GM21390 (cell line): ENCODE results near the gene HTT-AS.
A peak's percentile ranks its signal among the peaks of the same experiment; 100 is the strongest.

ENCODE experiments used
- ATAC-seq: cut with Tn5 transposase; IDR thresholded peaks from one replicate; pipeline ENCODE4 v1.9.1; 2021; ENCODE audit not compliant: unreplicated experiment

HTT-AS gene

GRCh38 chr4:3031357-3032082, 42.8 kb downstream of the HTT-AS start:
- no peak for ATAC-seq

GRCh38 chr4:3030566-3031356, 43.6 kb downstream of the HTT-AS start:
- no peak for ATAC-seq

GRCh38 chr4:3029464-3029863, 44.9 kb downstream of the HTT-AS start:
- no peak for ATAC-seq

- no peak for ATAC-seq
These were observed 47.8 kb downstream of the HTT-AS start for GRCh38 chr4:3026540-3026939.

- ATAC-seq: no peak
These were observed 48.5 kb downstream of the HTT-AS start for GRCh38 chr4:3025881-3026280.

DNA sequence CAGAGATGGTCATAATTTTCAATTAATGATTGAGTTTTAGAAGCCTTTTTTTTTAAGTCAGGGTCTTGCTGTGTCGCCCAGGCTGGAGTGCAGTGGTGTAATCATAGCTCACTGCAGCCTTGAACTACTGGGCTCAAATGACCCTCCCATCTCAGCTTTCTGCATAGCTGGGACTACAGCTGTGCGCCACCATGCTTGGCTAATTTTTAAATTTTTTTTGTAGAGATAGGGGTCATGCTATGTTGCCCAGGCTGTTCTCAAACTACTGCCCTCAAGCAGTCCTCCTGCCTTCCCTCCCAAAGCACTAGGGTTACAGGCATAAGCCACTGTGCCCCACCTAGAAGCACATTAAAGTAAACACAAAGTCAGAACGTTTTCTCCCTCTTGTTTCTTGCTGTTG, 51.7 kb downstream of the HTT-AS start:
- no peak for ATAC-seq

GRCh38 chr4:3022112-3022511, 52.2 kb downstream of the HTT-AS start:
- ATAC-seq: no peak

GRCh38 chr4:3021627-3022026, 52.7 kb downstream of the HTT-AS start:
- no peak for ATAC-seq

DNA sequence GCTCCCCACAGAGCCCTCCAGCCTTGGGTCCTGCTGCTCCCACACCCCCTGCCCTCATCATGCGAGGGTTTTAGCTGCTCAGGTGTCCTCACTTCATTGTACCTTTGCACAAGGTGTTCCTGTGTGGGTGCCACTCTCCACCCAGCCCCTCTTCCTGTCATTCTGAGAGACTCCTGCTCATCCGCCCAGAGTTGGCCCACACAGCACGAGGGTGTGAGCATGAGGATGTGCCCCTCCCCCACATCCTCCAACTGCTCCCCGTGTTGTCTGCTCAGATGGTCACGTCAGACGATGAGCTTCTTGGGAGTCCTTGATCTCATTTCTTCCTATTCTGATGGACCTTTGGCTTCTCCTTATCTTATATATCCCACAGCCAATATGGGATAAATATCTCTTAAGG, 53.2 kb downstream of the HTT-AS start:
- no peak for ATAC-seq

DNA sequence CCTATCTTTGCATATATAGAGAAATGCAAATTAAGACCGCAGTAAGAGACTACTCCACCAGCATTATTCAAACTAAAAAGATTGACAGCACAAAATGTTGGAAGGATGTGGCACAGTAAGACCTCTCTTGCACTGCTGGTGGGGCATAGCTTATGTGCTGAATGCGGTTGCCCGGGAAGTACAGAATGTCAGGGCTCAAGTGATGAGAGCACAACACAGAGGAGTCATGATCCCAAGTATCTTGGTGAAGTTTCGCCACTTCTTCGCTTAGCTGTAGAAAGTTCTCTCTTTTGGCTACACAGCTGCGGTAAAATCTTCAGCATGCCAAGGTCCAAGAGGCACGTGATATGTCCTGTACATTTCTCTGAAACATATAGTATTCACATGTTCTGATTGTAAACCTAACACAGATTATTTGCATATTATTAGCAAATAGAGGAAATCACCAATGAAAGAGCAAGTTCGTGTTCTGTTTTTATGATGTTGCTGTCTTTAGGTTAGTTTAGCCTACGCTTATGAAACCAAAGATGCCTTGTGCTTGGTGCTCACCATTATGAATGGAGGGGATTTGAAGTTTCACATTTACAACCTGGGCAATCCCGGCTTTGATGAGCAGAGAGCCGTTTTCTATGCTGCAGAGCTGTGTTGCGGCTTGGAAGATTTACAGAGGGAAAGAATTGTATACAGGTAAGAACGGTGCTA, 55.0 kb downstream of the HTT-AS start:
- no peak for ATAC-seq

GRCh38 chr4:3017504-3017903, 56.8 kb downstream of the HTT-AS start:
- no peak for ATAC-seq

DNA sequence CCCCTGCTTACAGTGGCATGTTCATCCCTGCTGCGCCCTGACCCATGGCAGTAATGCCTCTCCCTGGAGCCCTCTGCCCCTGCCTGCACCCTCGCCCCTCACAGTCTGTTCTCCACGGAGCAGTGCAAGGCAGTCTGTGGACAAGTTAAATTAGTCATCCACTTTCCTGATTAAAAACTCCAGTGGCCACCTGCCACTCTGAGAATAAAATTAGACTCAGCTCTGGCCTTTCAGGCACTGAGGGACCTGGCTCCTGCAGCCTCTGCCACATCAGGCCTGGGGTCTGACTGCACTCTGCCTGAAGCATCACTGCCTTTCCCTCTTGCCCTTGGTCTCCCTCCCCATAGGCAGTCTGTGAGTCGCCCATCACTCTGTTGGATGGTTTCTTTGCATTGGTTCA, 57.4 kb downstream of the HTT-AS start:
- ATAC-seq: no peak

DNA sequence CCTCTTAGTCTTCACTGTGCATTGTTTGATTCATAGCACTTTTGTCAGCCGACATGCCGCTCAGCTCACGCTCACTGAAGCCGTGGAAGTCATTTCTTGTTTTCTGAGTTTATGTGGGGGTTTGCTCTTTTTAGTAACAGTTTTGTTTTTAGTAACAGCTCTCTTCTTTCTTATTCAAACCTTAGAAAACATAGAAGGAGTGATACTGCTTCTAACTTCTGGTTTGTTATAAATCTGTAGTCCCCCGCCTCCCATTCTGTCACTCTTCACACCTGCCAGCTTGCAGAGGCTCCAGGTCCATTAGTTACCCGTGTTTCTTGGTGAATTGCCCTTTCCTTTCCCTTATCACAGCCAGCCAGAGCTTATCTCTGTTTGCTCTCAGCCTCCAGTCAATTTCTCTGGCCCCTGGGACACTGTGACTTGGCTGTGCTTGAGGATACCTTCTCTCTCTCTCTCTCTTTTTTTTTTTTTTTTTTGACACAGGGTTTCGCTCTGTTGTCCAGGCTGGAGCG, 60.4 kb downstream of the HTT-AS start:
- ATAC-seq: peak; percentile 90
